Left ventricle myocardium inferior (tissue), 1 donor: Measurements from ENCODE around the gene EFCAB11. TPM values are rescaled to one million over a fixed set of nuclear protein-coding genes. Genes with fewer than 3 reads are reported as not detected.

ENCODE experiments used
- DNase-seq: peaks from one replicate; pipeline ENCODE4 v3.0.0-alpha.2; 2020
- H3K27ac ChIP-seq: fragments of 200-600 bp; replicated peaks from 2 replicates; pipeline ENCODE4 v1.8.0; 2021
- H3K27me3 ChIP-seq: fragments of 200-600 bp; 2 replicates; pipeline ENCODE4 v1.8.0; 2021; ENCODE audit warnings: low read depth
- H3K36me3 ChIP-seq: fragments of 200-600 bp; 2 replicates; pipeline ENCODE4 v1.8.0; 2021
- H3K4me1 ChIP-seq: fragments of 200-600 bp; 2 replicates; pipeline ENCODE4 v1.8.0; 2021
- H3K4me3 ChIP-seq: fragments of 200-600 bp; 2 replicates; pipeline ENCODE4 v1.8.0; 2021; ENCODE audit warnings: mild to moderate bottlenecking, moderate library complexity
- H3K9me3 ChIP-seq: fragments of 200-600 bp; replicated peaks from 2 replicates; pipeline ENCODE4 v1.8.0; 2021
- CTCF ChIP-seq: fragments of 200-600 bp; IDR thresholded peaks from 2 replicates; pipeline ENCODE4 v1.8.0; 2021; ENCODE audit warnings: antibody characterized with exemption, mild to moderate bottlenecking, borderline replicate concordance
- intact Hi-C: fragments of 100-400 bp; cut with micrococcal nuclease; formaldehyde crosslinking; loops from one replicate; pipeline ENCODE4 v1.11.0; 2022
- total RNA-seq: library from RNA; stranded (reverse); fragmentation: NEBNext Ultra II Directional; extraction: Animal tissue kit (Norgen Biotek cat#: 25700); gene quantifications from one replicate; pipeline ENCODE4 v1.2.1, GENCODE V29; 2021
- donor health status: DM: no; HTN: yes; CAD: no; lungs with severe emphysema.

Gene EFCAB11
- total RNA-seq, 1 donor from 2014 or later: 2.2 TPM

GRCh38 chr14:89855961-89856656 is 98.4 kb downstream of the EFCAB11 start:
- no peaks in the 10 kb centered on the region for H3K36me3 ChIP-seq
- TF ChIP-seq CTCF: no peak
- no peak overlapping the region for H3K4me3 ChIP-seq
- no peaks in the 10 kb centered on the region for H3K27me3 ChIP-seq
- H3K4me1 ChIP-seq: no peaks in the 10 kb centered on the region
- H3K27ac ChIP-seq: no peak overlapping the region
- no peak for DNase-seq
- H3K9me3 ChIP-seq: no peaks in the 10 kb centered on the region
- intact Hi-C loops: no loop called here

GRCh38 chr14:89853936-89854693 is 100.4 kb downstream of the EFCAB11 start:
- no peak for TF ChIP-seq CTCF

GRCh38 chr14:89851106-89851505 is 103.4 kb downstream of the EFCAB11 start:
- no peak for TF ChIP-seq CTCF
- no peak for DNase-seq
- Histone ChIP-seq H3K36me3 (no peaks in the 10 kb centered on the region), H3K27me3 (no peaks in the 10 kb centered on the region), H3K4me3 (no peak overlapping the region), H3K27ac (no peak overlapping the region), H3K9me3 (no peaks in the 10 kb centered on the region), H3K4me1 (no peaks in the 10 kb centered on the region)
- intact Hi-C loops: no loop called here

More at GRCh38 chr14:89853936-89854693, 100.4 kb downstream of the EFCAB11 start:
- no peak for DNase-seq
- intact Hi-C loops: no loop called here
- Histone ChIP-seq H3K27ac (no peak overlapping the region), H3K27me3 (no peaks in the 10 kb centered on the region), H3K9me3 (no peaks in the 10 kb centered on the region), H3K4me1 (no peaks in the 10 kb centered on the region), H3K36me3 (no peaks in the 10 kb centered on the region), H3K4me3 (no peak overlapping the region)

GRCh38 chr14:89849931-89850330 is 104.6 kb downstream of the EFCAB11 start:
- no peak overlapping the region for H3K4me3 ChIP-seq
- no peaks in the 10 kb centered on the region for H3K36me3 ChIP-seq
- H3K4me1 ChIP-seq: no peaks in the 10 kb centered on the region
- intact Hi-C loops: no loop called here
- no peak for DNase-seq
- no peaks in the 10 kb centered on the region for H3K27me3 ChIP-seq
- no peaks in the 10 kb centered on the region for H3K9me3 ChIP-seq
- H3K27ac ChIP-seq: no peak overlapping the region
- TF ChIP-seq CTCF: no peak

GRCh38 chr14:89848165-89848564 is 106.4 kb downstream of the EFCAB11 start:
- Histone ChIP-seq H3K27ac (no peak overlapping the region), H3K9me3 (no peaks in the 10 kb centered on the region), H3K4me1 (no peaks in the 10 kb centered on the region), H3K36me3 (no peaks in the 10 kb centered on the region), H3K27me3 (no peaks in the 10 kb centered on the region), H3K4me3 (no peak overlapping the region)
- TF ChIP-seq CTCF: peak; percentile 43
- DNase-seq: no peak
- intact Hi-C loops: no loop called here
